Activated CD4-positive, alpha-beta T cell treated with anti-CD3 and anti-CD28 coated beads for 4 hours (primary cell): Measurements from ENCODE around the gene P2RX4.
"Not testable (repeated sequence)": the region's sequence is repeated elsewhere in the genome, so short reads cannot be mapped to it uniquely, and the experiment has no call there.

ENCODE experiments used
- DNase-seq, 2 donors: peaks; one replicate each; pipeline ENCODE4 v3.0.0-alpha.2; 2020

P2RX4 gene

GRCh38 chr12:121223292-121224285 lies 13.7 kb downstream of the P2RX4 start:
- DNase-seq, result peak in 1 of 2 donors; percentile 25

GRCh38 chr12:121224591-121224990 lies 14.7 kb downstream of the P2RX4 start:
- peak in 1 of 2 donors; percentile 31 for DNase-seq

- DNase-seq, result no peak
Observed at GRCh38 chr12:121226399-121226798, 16.5 kb downstream of the P2RX4 start.

DNA sequence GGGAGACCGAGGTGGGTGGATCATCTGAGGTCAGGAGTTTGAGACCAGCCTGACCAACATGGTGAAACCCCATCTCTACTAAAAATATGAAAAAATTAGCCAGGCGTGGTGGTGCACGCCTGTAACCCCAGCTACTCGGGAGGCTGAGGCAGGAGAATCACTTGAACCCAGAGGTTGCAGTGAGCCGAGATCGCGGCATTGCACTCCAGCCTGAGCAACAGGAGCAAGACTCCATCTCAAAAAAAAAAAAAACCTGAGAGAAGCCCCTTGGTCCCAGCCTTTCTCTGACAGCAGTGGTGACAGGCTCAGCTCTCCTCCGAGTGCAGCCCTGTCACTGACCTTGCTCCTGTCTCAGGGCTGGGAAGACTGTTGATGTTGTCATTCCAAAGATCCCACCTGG lies 16.9 kb downstream of the P2RX4 start:
- not testable (repeated sequence) for DNase-seq

GRCh38 chr12:121227294-121227693 lies 17.4 kb downstream of the P2RX4 start:
- no peak for DNase-seq

DNA sequence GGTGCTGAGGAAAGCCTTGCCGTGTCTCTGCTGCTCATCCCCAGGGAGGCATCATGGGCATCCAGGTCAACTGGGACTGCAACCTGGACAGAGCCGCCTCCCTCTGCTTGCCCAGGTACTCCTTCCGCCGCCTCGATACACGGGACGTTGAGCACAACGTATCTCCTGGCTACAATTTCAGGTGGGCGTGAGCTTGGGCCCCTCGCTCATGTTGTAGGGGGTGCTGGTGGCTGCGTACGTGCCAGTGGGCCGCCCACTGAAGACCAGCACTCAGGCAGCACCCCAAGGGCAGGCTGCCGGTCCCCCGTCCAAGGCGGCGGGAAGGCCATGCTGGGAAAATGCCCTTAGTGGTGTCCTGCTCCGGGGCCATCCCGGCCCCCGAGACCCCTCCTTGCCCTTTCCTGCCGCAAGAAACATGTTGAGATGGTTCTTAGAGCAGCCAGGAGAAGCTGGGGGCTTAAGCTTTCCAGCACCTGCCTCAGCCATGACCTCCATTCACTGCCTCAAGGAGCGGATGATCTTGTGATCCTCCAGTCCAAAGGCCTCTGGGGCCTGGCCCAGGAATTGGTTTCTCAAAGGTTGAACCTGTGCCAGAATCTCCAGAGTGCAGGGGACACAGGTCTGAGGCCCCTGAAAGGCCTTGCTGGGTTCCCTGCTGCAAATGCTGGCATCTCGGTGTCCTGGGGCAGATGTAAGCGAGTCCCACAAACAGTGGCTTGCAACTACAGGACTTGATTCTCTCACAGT lies 19.2 kb downstream of the P2RX4 start:
- no peak for DNase-seq

DNA sequence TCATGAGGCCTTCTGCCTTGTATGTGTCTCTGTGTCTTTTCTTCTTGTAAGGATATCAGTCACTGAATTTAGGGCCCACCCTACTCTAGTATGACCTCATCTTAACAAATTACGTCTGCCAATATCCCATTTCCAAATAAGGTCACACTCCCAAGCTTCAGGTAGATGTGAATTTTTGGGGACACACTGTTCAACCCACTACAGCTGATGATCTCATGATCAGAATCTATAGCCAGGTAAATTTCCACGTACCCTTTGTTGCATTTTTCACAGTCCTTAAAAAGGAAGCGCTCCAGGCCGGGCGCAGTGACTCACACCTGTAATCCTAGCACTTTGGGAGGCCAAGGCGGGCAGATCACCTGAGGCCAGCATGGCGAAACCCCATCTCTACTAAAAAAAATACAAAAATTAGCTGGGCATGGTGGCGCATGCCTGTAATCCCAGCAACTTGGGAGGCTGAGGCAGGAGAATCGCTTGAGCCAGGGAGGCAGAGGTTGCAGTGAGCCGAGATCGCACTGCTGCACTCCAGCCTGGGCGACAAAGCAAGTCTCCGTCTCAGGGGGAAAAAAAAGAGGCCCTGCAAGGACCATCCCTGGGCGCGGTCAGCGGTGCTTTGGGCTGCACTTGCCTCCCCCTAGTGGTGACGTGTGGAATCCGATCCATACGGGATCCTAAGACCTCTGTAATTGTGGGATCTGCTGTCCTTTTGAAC lies 20.1 kb downstream of the P2RX4 start:
- DNase-seq, result peak; percentile 58 to 59

DNA sequence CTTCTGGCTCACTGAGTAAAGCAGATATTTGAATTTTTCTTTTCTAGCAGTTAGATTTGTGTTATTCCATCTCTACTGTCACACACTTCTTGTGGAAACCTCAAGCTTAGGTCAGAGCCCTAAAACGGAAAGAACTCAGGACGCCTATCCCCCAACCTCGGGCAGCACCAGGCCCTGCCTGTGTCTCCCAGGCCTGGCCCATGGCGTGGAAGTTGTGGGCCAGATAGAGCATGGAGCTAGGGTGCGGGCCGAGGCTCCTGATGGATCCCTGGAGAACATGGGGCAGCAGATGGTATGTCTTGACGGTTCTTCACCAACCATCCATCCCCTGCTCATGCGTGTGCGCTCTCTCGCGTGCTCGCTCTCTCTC lies 20.6 kb downstream of the P2RX4 start:
- no peak for DNase-seq

- no peak for DNase-seq
Observed at GRCh38 chr12:121232163-121232562, 22.2 kb downstream of the P2RX4 start.

DNA sequence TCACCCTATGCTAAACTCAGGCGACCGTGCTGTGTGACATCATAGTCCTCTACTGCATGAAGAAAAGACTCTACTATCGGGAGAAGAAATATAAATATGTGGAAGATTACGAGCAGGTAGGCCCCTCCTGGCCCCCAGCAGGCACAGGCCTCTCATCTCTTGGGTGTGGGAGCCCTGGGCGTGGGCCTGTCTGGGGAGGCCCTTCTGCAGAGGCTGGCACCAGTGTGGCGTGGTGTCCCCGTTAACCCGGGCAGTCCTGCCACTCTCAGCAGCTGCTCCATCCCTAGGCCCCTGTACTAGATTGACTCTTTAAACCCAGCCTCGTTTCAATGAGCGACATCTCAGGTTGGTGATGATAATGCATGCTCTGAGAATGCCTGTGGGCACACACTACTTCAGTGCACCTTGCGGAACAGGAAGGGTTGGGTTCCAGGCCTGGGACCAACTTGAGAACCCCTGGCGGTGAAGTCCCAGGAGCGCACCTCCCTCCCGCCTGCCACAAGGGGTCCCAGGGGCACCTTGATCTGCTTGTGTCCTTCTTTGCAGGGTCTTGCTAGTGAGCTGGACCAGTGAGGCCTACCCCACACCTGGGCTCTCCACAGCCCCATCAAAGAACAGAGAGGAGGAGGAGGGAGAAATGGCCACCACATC lies 23.2 kb downstream of the P2RX4 start:
- DNase-seq, result no peak

DNA sequence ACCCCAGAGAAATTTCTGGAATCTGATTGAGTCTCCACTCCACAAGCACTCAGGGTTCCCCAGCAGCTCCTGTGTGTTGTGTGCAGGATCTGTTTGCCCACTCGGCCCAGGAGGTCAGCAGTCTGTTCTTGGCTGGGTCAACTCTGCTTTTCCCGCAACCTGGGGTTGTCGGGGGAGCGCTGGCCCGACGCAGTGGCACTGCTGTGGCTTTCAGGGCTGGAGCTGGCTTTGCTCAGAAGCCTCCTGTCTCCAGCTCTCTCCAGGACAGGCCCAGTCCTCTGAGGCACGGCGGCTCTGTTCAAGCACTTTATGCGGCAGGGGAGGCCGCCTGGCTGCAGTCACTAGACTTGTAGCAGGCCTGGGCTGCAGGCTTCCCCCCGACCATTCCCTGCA lies 23.7 kb downstream of the P2RX4 start:
- no peak for DNase-seq

DNA sequence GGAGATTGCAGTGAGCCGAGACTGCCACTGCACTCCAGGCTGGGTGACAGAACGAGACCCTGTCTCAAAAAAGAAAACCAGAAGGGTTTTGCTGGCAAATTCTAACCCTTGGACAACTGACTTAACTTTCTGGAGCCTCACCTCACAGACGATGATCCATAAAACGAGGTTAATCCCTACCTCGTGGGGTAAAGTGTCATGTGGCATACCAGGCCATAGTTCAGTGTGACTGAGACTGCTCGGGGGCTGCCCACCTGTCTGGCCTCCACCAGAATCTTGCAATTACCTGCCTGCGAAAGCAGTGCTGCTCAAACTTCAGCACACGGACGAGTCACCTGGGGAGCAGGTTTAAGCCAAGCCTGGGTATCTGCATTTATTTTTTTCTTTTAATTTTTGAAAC lies 26.8 kb downstream of the P2RX4 start:
- no peak for DNase-seq

DNA sequence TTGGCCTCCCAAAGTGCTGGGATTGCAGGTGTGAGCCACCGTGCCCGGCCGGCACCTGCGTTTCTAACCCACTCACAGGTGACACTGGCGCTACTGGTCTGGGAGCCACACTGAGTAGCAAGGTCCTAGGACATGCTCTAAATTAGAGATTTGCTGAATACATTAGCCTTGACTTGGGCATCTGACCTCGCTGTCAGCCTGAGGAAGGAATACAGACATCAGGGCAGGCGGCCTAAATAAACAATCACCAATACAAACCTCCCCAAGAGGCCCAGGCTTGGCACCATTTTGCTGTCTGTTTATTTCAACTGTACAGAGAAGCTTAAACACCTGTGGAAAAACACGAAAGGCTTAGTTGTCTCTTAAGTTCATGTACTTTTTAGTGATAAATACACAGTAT lies 27.5 kb downstream of the P2RX4 start:
- no peak for DNase-seq

DNA sequence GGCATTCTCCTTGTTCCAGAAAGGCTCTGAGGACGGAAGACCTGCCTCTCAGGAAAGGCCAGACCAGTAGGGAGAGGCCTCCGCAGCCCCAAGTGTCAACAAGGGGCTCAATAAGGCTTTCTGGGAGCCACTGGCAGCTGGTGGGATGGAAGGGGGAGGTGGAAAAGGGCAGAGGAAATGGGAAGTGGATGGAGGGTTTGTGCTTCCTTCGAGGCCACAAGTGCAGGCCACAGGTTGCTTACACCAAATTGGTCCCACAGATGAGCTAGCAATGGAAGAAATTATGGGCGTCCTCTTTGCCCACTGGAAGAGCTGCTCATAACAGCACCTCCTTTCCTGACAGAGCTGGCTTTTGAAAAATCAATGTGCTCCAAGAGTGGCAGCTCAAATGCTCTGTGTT lies 28.2 kb downstream of the P2RX4 start:
- DNase-seq, result no peak

DNA sequence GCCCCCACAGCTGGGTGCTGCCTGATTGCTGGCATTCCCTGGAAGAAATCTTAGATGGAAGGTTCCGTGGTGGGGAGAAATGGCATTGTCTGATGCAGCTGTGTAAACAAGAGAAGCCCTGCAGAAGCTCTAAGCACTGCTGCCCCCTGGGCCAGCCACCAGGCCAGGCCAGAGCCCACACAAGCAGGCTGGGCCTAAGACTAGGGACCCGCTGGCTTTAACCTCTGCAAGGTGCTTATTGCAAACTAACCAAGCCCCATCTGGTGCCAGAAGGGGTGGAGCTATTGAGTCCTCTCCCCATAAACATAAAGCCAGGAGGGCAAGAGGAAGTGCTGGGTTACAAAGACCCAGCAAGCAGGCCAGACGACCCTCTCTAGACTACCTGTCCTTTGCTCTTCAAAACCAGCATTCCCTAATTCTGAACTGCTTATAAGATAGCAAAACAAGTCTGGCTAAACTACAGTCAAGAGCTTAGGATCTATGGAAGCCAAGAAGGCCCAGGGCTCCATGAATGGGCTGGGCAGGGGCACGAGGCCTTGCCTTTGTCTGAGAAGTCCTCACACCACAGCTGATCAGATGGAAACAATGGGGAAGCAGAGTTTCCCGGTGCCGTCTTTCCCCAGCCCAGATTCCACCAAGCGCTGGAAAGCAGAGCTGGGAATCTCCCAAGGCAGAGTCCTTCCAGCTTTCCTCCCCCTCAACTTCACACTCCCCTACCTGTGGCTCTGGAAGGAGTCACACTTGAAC lies 28.8 kb downstream of the P2RX4 start:
- no peak for DNase-seq

- no peak for DNase-seq
Observed at GRCh38 chr12:121239351-121240061, 29.6 kb downstream of the P2RX4 start.

DNA sequence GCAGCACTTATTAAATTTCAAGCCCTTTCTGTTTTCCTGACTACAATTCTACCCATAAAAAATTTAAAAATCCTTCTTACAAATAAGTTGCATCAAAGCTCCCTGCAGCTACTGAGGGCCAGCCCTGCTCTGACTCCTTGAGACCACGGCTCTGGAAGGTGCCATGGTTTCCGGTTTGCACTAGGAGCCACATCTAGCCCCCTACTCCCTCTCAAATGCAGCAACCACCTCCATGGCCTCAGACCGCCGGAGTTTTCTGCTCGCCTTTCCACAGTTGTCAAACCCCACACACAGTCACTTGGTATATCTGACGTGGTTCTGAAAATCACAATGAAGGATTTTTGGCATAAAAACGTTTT lies 30.1 kb downstream of the P2RX4 start:
- no peak for DNase-seq

DNA sequence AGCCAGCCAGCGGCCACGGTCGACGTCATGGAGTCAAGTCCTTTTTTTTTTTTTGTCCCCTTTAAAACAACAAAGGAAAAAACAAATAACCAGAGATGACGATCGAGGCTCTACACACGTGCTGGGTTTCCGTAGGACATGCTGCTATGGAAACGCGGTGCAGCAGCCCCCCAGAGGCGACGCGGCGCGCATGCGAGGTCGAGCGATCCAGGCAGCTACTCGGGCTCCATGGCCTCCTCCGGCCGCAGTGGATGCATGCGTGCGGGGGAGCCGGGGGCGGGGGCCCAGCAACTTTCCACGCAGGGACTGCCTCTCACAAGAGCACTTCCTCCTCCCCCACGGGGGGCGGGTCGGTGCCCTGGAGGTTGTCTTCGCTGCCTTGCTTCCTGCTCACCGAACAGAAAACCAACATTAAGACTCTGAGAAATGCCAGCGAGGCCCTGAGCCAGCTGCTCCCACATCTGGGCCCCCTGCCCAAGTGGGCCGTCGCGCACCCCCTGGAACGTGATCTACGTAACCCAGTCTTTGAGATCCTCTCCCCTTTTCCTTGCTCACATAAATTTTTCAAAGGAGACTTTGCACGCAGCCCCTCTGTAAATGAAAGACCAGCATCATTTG lies 30.7 kb downstream of the P2RX4 start:
- DNase-seq, result peak; percentile 84 to 89

DNA sequence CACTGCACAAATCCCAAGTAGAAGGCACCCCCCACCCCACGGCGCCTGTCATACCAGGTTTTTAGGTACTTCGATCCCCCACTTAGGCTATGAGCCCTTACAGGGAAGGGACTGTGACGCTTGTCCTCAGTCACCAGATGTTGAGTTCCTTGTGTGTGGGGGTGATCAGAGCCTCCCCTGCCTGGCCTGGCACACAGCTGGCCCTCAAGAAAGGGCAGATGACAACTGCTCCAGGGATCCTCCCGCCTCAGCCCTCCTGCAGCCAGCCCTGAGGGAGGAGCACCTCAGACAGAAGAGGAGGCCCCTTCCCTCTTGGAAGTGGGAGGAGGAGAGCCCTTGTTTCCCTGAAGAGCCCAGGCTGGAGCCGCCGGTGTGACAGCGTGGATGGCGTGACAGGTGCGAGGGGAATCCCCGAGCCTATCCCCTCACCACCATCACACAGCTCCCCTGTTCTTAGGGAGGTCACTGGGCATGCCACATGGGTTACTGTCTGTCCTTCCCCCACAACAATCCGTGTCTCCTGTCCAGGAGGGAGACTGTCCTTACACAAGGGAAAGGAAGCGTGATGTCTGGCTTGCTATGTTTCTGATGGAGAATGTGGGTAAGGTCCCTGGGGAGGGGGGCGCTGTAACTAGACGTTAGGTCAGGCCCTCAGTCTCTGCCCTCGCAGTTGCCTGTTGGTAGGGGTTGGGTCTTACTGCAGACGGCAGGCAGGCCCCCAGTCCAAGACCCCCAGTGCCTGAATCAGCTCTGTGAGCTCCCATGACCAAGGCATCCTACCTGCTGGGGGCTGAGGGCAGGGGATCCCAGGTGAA lies 31.4 kb downstream of the P2RX4 start:
- no peak for DNase-seq

GRCh38 chr12:121245031-121245430 lies 35.1 kb downstream of the P2RX4 start:
- no peak for DNase-seq
